NCI-H2029 treated with DMSO at 0.1 percent for 48 hours (cell line): ENCODE data around the gene SEPTIN1.
A peak's percentile ranks its signal among the peaks of the same experiment; 100 is the strongest.
"Not testable (repeated sequence)": the region's sequence is repeated elsewhere in the genome, so short reads cannot be mapped to it uniquely, and the experiment has no call there.

ENCODE experiments used
- DNase-seq: peaks from one replicate; lab custom pipeline; 2025; lab: John Stamatoyannopoulos, UW

Gene SEPTIN1

DNA sequence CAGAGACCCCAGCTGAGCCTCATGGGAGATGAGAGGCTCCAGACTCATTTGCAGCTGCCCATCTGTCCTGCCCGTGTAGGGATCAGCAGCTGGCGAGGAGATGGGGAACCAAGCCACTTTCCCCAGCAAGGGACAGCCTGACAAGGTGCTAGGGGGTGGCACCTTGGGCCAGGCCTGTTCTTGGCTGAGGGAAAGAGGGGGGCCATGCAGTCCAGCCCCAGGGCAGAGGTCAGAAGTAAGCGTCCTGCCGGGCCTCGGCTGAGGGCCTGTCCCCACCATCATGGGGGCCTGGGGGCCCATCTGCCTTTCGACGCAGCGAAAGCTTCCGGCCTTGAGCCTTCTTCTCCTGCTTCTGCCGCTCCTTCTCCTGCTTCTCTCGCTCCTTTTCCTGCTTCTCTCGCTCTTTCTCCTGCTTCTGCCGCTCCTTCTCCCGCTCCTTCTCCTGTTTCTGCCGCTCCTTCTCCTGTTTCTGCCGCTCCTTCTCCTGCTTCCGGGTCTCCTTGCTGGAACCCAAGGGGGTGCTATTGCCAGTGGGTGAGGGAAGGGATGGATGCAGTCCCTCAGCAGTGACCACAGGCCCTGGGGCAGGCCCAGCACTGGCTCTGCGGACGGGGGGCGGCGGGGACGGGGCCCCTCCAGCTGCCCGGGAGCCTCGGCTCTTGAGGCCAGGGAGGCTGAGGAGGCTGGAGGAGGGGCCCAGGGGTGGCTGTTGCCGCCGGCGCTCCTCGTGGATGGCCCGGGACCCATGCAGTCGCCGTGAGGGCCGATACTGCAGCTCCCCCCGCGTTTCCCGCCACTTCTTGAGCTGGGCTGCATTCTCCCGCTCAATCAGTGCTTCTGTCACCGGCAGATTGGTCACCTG is 24.4 kb downstream of the SEPTIN1 start:
- no peak for DNase-seq

DNA sequence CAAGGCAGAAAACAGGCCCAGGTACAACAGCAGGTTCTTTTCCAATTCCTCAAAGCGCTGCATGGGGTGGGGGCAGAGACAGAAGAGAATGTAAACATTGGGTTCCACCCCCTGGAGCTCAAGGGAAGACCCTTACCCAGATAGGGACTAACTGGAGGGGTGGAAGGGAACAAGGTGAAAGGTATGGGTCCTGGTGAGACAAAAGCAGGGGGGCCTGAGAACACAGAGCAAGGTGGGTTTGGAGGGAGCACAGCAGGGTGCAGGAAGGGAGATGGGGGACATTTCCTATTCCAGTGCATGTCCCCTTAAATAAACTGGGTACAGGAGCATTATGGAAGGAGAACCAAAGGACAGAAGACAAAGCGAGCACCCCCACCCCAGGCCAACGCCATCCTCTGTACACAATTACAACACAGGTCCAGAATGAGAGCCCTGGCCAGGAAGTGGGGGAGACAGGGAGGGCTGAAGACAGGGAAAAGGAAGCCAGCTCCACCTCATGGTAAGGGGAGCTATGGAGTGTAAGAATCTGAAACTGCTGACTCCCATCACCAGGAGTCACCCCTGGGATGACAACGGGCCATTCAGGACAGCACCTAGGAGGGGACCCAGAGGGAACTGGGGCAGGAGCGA is 25.2 kb downstream of the SEPTIN1 start:
- no peak for DNase-seq

GRCh38 chr16:30356401-30357084 is 25.8 kb downstream of the SEPTIN1 start:
- peak; percentile 52 for DNase-seq

- peak; percentile 17 for DNase-seq
These were observed 26.4 kb downstream of the SEPTIN1 start for GRCh38 chr16:30355954-30356308.

DNA sequence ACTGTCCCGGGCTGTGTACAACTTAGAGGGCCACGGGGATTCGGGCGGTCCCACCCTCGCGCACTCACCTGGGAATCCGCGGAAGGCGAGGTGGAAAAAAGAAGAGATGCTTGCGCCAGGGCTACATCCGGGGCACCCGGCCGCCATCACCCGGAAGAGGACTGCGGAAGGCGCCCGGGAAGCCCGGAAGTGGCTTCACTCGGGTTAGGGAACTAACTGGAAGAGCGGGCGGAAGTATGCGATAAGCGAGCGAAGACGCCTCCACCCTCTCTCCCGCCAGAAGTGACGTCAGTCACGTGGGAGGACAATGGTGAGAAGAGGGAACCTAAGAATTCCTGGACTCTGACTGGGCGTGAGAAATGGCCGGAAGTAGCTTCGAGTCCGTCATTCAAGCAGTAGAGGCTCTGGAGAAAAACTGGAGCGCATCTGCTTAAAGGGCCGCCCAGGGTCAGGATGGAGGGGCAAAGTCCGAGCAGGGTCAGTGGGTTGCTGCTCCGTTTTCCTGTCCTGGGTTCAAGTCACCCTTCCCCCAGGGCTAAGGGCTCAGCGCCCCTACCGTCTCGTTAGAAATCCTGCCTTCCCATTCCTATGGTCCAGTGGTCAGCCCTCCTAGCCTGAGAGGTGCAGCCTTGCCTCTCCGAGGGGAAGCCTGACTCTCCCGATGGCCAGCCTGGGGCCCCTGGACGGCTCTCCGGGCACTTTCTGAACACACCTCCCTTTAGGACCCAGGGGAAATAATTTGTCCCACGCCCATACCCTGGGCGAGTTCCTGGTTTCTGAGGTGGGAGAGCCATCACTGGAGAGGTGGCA is 27.0 kb downstream of the SEPTIN1 start, which contains the start of gene CD2BP2:
Gene CD2BP2 (minus strand): TSS at position 165 of the 810 bp plus-strand sequence. CDS start 627 bp downstream, outside the sequence.
- DNase-seq, result peak; percentile 92

DNA sequence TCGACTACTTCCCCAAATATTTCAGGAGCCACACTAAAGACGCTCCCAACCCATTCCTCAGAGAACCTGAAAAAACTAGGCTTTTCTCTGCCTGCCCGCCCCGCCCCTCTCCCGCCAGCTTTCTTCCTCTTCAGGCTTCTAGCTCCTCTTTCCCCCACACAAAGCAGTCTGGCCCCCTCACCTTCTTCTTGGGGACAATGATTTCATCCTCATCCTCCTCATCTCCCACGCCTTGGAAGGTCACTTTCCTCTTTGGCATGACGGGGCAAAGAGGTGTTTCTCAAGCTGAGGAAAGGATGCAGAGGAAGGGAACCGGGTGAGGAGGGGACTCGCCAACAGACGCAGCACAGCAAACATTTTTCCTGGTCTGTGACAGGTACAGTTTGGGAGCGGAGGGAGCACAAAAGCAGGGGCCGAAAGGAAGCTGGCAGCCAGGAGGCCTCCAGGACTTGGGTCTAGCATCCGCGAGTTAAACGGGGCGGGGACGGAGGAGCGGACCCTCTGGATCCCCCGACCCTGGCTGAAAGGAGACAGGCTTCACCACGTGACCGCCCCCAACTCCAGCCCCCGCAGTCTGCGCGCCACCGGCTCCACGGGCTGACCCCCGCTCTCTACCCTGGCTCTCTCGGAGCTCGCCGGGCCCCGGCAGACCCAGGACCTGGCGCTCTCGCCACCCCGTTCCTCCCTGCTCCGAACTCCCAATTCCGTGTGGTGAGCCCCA is 27.8 kb downstream of the SEPTIN1 start:
- DNase-seq, result no peak

DNA sequence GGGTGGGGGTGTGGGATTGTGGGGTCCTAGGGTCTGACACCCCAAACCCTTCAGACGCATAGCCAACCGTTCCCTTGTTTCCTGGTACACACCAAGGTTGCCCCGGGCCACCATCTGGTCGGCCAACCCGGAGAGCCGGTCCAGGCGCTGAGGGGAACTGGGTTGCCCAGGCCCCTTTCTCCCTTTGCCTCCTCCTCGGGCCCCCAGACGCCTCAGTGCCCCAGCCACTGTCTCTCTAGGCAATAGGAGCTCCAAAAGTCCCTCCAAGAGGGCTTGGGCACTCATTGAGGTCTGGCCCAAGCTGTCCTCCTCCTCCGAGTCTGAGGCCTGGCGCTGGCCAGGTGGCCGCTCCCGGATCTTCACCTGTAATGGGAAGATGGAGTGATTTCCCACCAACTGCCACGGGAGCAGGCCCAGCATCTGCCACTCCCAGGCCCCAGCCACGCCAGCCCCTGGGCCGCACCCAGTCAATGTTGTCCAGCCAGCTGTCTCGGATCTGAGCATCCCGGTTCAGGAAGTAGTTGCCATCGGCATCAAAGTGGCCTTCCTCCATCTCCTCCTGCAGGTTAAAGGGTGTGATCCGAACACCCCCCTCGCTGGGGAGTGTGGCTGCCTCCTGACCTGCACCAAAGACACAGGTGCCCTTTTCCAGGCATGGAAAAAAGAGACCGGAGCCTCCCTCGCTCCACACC is 28.8 kb downstream of the SEPTIN1 start:
- no peak for DNase-seq

- no peak for DNase-seq
These were observed 29.6 kb downstream of the SEPTIN1 start for GRCh38 chr16:30352488-30353401.

- peak; percentile 5 for DNase-seq
These were observed 30.6 kb downstream of the SEPTIN1 start for GRCh38 chr16:30351586-30352419.

DNA sequence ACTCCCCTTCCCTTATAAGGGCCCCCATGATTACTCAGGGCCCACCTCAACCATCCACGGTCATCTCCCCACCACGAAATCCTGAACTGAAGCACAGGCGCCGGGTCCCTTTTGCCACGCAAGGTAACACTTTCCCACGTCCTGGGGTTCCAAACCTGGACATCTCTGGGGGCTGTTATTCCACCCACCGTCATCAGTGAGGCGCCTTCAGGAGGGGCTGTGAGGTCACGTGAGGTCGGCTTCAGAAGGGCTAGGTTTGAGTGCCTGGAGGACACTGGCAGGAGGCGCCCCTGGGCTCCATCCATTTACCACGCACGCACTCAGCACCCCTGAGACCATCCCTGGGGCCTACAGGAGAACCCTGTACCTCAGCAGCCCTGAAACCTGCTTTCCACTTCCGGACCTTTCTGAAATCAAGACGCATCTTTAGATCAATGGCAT is 31.3 kb downstream of the SEPTIN1 start:
- DNase-seq, result no peak

DNA sequence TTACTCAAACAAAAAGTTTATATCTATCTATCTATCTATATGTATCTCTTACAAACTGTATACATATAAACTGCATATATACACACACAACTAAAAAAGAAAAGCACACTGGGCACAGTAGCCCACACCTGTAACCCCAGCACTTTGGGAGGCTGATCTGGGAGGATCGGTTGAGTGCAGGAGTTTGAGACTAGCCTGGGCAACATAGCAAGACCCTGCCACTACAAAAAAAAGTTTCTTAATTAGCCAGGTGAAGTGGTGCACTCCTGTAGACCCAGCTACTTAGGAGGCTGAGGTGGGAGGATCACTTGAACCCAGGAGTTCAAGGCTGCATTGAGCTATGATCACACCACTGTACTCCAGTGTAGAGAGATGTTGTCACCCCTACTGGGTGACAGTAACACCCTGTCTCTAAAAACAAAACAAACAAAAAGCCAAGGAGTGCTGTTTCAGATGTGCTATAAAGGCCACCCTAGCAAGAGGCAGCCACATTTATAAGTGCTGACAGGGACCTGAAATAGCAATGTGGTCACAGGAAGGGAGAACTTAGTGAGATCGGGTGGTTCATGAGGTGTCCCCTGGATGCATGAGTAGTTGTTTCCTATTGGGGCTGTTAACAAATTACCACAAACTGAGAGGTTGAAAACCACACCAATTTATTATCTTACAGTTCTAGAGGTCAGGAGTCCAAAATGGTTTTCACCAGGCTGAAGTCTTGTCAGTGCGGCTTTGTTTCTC is 32.1 kb downstream of the SEPTIN1 start:
- no peak for DNase-seq

DNA sequence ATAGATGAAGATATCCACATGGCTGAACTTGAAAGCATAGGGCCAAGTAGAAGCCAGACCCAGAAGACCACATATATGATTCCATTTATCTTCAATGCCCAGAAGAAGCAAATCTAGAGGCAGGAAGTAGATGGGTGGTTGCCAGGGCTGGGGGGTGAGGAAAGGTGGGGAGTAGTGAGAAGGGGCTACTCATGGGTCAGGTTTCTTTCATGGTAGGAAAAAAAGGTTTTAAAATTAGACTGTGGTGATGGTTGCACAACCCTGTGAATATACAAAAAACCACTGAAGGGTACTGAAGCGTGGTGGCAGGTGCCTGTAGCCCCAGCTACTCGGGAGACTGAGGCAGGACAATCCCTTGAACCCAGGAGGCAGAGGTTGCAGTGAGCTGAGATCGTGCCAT is 32.7 kb downstream of the SEPTIN1 start:
- DNase-seq, result no peak

GRCh38 chr16:30348929-30349328 is 33.4 kb downstream of the SEPTIN1 start:
- DNase-seq, result no peak

- no peak for DNase-seq
These were observed 34.2 kb downstream of the SEPTIN1 start for GRCh38 chr16:30348113-30348512.

- DNase-seq, result no peak
These were observed 36.1 kb downstream of the SEPTIN1 start for GRCh38 chr16:30346286-30346685.

DNA sequence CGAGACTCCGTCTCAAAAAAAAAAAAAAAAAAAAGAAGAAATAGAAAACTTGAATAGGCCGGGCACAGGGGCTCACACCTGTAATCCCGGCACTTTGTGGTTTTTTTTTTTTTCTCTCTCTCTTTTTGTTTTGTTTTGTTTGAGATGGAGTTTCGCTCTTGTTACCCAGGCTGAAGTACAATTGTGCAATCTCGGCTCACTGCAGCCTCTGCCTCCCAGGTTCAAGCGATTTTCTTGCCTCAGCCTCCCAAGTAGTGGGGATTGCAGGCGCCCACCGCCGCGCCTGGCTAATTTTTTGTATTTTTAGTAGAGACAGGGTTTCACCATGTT is 38.9 kb downstream of the SEPTIN1 start:
- not testable (repeated sequence) for DNase-seq

GRCh38 chr16:30342751-30343490 is 39.4 kb downstream of the SEPTIN1 start:
- DNase-seq, result no peak
